ENCODE measurements around the gene ANKRD2. TPM values are rescaled to one million over a fixed set of nuclear protein-coding genes. Genes with fewer than 3 reads are reported as not detected.
A peak's percentile ranks its signal among the peaks of the same experiment; 100 is the strongest.

ANKRD2 gene
- total RNA-seq, 1 donor from 2014 or later, result not detected

- Mint-ChIP-seq H3K27me3 (peaks cover 4% of the 10 kb centered on the region), H3K9me3 (no peaks in the 10 kb centered on the region), H3K4me1 (peaks cover 5% of the 10 kb centered on the region), H3K36me3 (ENCODE audit: low read depth) (no peaks in the 10 kb centered on the region), H3K27ac (no peak overlapping the region), H3K4me3 (no peak overlapping the region)
- ChIA-PET CTCF (no interaction called here), POLR2A (no interaction called here)
- no peak for ATAC-seq (ENCODE audit: low read depth)
- intact Hi-C loops (cut with micrococcal nuclease), result no loop called here
- DNase-seq, result no peak
- TF ChIP-seq CTCF (IDR thresholded peaks at IDR 0.05), result no peak
These were observed 31.7 kb upstream of the ANKRD2 start for GRCh38 chr10:97540669-97541500.

GRCh38 chr10:97542169-97543024 is 30.2 kb upstream of the ANKRD2 start:
- Mint-ChIP-seq H3K36me3 (ENCODE audit: low read depth) (no peaks in the 10 kb centered on the region), H3K27ac (no peak overlapping the region), H3K4me3 (no peak overlapping the region), H3K9me3 (no peaks in the 10 kb centered on the region), H3K4me1 (peaks cover 5% of the 10 kb centered on the region), H3K27me3 (peaks cover 7% of the 10 kb centered on the region)
- intact Hi-C loops (cut with micrococcal nuclease), result no loop called here
- CTCF ChIA-PET, result no interaction called here
- DNase-seq (no peak), ATAC-seq (ENCODE audit: low read depth) (peak; percentile 31)
- TF ChIP-seq CTCF (IDR thresholded peaks at IDR 0.05), result no peak
- POLR2A ChIA-PET, result interaction anchor here (0.7 kb wide), 1 partner anchor 1834 kb away, joined by 4 read pairs; no protein-coding TSS in a partner anchor

GRCh38 chr10:97543025-97543546 is 29.5 kb upstream of the ANKRD2 start:
- ChIA-PET POLR2A (no interaction called here), CTCF (no interaction called here)
- H3K27ac Mint-ChIP-seq, result no peak overlapping the region
- no peak overlapping the region for H3K4me3 Mint-ChIP-seq
- no peaks in the 10 kb centered on the region for H3K36me3 Mint-ChIP-seq (ENCODE audit: low read depth)
- DNase-seq, result no peak
- peaks cover 7% of the 10 kb centered on the region for H3K27me3 Mint-ChIP-seq
- peaks cover 5% of the 10 kb centered on the region for H3K4me1 Mint-ChIP-seq
- ATAC-seq (ENCODE audit: low read depth), result peak; percentile 25
- no peaks in the 10 kb centered on the region for H3K9me3 Mint-ChIP-seq
- TF ChIP-seq CTCF (IDR thresholded peaks at IDR 0.05), result no peak
- intact Hi-C loops (cut with micrococcal nuclease), result no loop called here

- no peaks in the 10 kb centered on the region for H3K36me3 Mint-ChIP-seq (ENCODE audit: low read depth)
- DNase-seq, result no peak
- H3K9me3 Mint-ChIP-seq, result no peaks in the 10 kb centered on the region
- ChIA-PET CTCF (no interaction called here), POLR2A (no interaction called here)
- no peak for TF ChIP-seq CTCF (IDR thresholded peaks at IDR 0.05)
- H3K27ac Mint-ChIP-seq, result no peak overlapping the region
- H3K4me1 Mint-ChIP-seq, result peaks cover 5% of the 10 kb centered on the region
- intact Hi-C loops (cut with micrococcal nuclease), result no loop called here
- ATAC-seq (ENCODE audit: low read depth), result no peak
- peaks cover 3% of the 10 kb centered on the region for H3K27me3 Mint-ChIP-seq
- no peak overlapping the region for H3K4me3 Mint-ChIP-seq
These were observed 25.9 kb upstream of the ANKRD2 start for GRCh38 chr10:97546456-97547270.
